ENCODE results near the gene PRLR. TPM values are rescaled to one million over a fixed set of nuclear protein-coding genes. Genes with fewer than 3 reads are reported as not detected.

The PRLR gene
- total and polyA plus RNA-seq, 2 of the 8 experiments (the other 6 are each of a cell fraction or from before 2014, with no cell fraction given), result 0.53 to 2.5 TPM

DNA sequence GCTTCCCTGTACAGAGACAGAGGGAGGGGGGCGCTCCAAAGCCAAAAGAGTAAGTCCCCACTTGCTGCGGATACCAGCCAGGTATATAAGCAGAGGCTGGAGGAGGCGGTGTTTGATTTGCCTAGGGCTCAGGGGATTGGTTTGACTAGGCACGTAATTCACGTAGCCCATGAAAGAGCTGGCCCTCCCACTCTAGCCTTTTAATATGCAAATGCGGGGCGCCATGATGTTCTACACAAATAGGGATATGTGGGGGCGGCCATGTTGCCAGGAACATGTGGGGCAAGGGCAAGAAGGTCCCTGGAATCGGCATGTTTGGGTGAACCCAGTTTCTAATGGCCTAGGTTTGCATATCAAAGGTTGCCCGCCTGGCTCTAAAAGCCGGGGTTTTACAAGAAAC lies 3.3 kb upstream of the PRLR start:
- no peaks in the 10 kb centered on the region for H3K9me3 ChIP-seq (ENCODE audit: insufficient read depth in 2 of 2, low read depth in 1 of 2, low read length in 1 of 2)
- H3K4me2 ChIP-seq (ENCODE audit: insufficient read depth in 1 of 2, low read depth in 2 of 2, low read length in 2 of 2), result no peak overlapping the region
- no peaks in the 10 kb centered on the region for H3K79me1 ChIP-seq (ENCODE audit: low read depth, low read length)
- H2BK15ac ChIP-seq (ENCODE audit: low read length), result no peak overlapping the region
- H3K14ac ChIP-seq (ENCODE audit: insufficient read length), result no peak overlapping the region
- no peak overlapping the region for H2BK120ac ChIP-seq (replicated peaks; ENCODE audit: low read depth, low read length)
- peak overlapping the region; percentile 64; the same call in 1 of the 2 replicates for H2AFZ ChIP-seq (ENCODE audit: low read length)
- ChIA-PET CTCF (ENCODE audit: partially characterized antibody) (interaction anchor here (0.6 to 2.1 kb wide), 2 partner anchors 14 to 248 kb away, joined by 3 to 4 read pairs; no protein-coding TSS in a partner anchor), POLR2A (ENCODE audit: partially characterized antibody) (interaction anchor here (0.7 kb wide), 1 partner anchor 14 kb away, joined by 3 read pairs; no protein-coding TSS in a partner anchor)
- H3K18ac ChIP-seq (ENCODE audit: extremely low read depth, low read length), result no peak overlapping the region
- H4K8ac ChIP-seq (ENCODE audit: extremely low read depth, insufficient read depth, low read length), result no peak overlapping the region; the same call in 1 of the 2 replicates
- 84% methylated on average over 10 of the region's 11 CpGs; no CpG with 5 or more reads in 1 of the 2 experiments for whole genome bisulfite sequencing, 2 experiments (ENCODE audit: extremely low coverage in 1 of 2, insufficient coverage in 1 of 2, insufficient read length in 1 of 2, insufficient replicate concordance in 2 of 2, low coverage in 1 of 2, low lambda C conversion rate in 2 of 2, missing lambda C conversion rate in 1 of 2)
- no peak overlapping the region for H2BK12ac ChIP-seq (ENCODE audit: low read depth, low read length)
- no peaks in the 10 kb centered on the region for H4K20me1 ChIP-seq (replicated peaks in 1 of 2; ENCODE audit: control insufficient read depth in 1 of 2, insufficient read depth in 2 of 2, low read length in 2 of 2)
- no peak overlapping the region for H3K4me3 ChIP-seq (ENCODE audit: extremely low read depth in 1 of 4, insufficient read depth in 2 of 4, low read depth in 3 of 4, low read length in 4 of 4)
- peak; percentile 88 for TF ChIP-seq YY1 (IDR thresholded peaks at IDR 0.05; ENCODE audit: low read depth, low read length)
- TF ChIP-seq KDM4A (IDR thresholded peaks at IDR 0.05; ENCODE audit: low read depth, low read length, severe bottlenecking), result no peak
- H3K56ac ChIP-seq (replicated peaks; ENCODE audit: insufficient read length, low read depth, low read length), result no peak overlapping the region
- no peak overlapping the region for H2BK5ac ChIP-seq (ENCODE audit: low read depth, low read length)
- H3K27me3 ChIP-seq (replicated peaks in 1 of 4; ENCODE audit: control insufficient read depth in 3 of 4, extremely low read depth in 1 of 4, insufficient read depth in 3 of 4, low read length in 3 of 4), result no peaks in the 10 kb centered on the region; a peak in 1 of 7 replicates
- no peaks in the 10 kb centered on the region for H3K79me2 ChIP-seq (ENCODE audit: control insufficient read depth in 1 of 2, insufficient read depth in 2 of 2, low read length in 2 of 2)
- H2BK20ac ChIP-seq (ENCODE audit: low read length), result no peak overlapping the region
- H3K27ac ChIP-seq (ENCODE audit: low read depth, low read length), result no peak overlapping the region
- no peak overlapping the region for H3K4ac ChIP-seq (replicated peaks; ENCODE audit: insufficient read length, low read depth, low read length)
- H4K5ac ChIP-seq (ENCODE audit: insufficient read length, low read depth, low read length), result no peak overlapping the region
- DNase-seq (ENCODE audit: low read depth in 1 of 2, low spot score in 2 of 2) (no peak), FAIRE-seq (no peak)
- no peak overlapping the region for H3K9ac ChIP-seq (replicated peaks in 1 of 4; ENCODE audit: extremely low read depth in 1 of 4, low read depth in 3 of 4, low read length in 3 of 4)
- H3K23ac ChIP-seq (ENCODE audit: insufficient read length), result no peak overlapping the region
- peaks cover 8% of the 10 kb centered on the region; the same call in 1 of the 2 replicates for H3K23me2 ChIP-seq (ENCODE audit: low read depth, low read length)
- H3K4me1 ChIP-seq (replicated peaks in 1 of 4; ENCODE audit: control insufficient read depth in 3 of 4, insufficient read depth in 4 of 4, low read length in 3 of 4), result peaks cover 0 to 3% (median 0%) of the 10 kb centered on the region in 4 experiments; a peak in 2 of 7 replicates
- no peak overlapping the region for H2AK5ac ChIP-seq (ENCODE audit: low read depth, low read length)
- no peaks in the 10 kb centered on the region for H3K36me3 ChIP-seq (ENCODE audit: control insufficient read depth in 2 of 4, insufficient read depth in 4 of 4, low read length in 3 of 4)
- no peak overlapping the region for H4K91ac ChIP-seq (replicated peaks; ENCODE audit: insufficient read length, low read length)
